ENCODE data around the gene CYP19A1.

CYP19A1 gene

GRCh38 chr15:51172193-51172592, 166.2 kb downstream of the CYP19A1 start:
- DNase-seq = no peak

DNA sequence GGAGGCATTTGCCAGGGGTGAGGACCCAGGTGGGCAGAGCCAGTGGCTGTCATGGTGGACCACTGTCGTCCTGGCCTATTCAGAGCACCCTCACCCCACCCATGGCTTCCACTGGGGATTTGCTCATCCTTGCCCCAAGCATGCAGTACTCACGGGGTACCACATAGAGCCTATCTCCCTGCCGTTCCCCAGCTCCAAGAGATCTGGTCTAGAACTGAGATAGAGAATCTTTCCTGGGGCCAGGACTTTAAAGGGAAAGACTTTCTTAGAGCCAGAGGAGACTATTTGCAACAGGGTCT, 166.8 kb downstream of the CYP19A1 start:
- no peak for DNase-seq

DNA sequence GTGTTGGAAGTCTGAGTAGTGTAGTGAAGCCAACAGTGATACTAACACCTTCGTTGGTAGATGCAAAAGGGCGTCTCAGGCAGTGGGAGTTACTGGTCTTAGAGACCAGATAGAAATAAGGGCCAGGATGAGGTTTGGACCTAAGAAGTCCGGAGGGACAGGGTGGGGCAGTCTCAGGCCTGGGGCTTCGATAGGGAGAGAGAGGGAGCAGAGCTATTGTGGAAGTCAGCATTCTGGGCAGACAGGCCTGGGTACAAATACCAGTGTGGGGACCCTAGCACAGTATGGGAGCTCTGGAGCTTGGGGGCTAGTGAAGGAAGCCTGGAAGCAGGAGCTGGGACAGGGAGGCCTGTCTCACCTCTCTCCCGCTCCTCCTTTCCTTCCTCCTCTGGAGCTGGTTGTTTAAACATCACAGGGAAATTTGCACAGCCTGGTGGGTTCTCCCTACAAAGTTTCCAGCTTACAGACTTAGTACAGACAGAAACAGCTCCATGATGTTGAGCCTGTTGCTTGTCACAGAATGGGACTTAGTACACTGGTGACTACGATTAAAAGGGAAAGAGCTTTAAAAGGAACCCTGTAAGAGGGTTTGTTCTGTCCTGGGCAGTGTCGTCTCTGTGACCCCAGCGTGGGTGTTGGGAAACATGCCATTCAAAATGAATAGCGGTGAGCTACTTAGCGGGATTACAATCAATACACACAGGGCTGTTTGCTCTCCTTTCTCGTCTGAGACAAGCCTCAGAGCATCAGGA, 167.3 kb downstream of the CYP19A1 start:
- no peak for DNase-seq

DNA sequence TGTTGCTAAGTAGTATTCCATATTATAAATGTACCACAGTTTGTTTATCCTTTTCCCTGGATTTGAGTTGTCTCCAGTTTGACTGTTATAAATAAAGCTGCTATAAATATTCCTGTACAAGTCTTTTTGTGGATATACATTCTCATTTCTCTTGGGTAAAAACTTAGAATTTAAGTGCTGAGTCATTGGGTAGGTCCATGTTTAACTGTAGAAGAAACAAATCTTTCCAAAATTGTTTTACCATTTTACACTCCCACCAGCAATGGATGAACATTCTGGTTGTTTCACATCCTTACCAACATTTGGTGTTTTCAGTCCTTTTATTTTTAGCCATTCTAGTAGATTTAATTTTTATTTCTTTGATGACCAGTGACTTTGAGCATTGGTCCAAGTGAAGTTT, 169.7 kb downstream of the CYP19A1 start:
- DNase-seq = no peak

DNA sequence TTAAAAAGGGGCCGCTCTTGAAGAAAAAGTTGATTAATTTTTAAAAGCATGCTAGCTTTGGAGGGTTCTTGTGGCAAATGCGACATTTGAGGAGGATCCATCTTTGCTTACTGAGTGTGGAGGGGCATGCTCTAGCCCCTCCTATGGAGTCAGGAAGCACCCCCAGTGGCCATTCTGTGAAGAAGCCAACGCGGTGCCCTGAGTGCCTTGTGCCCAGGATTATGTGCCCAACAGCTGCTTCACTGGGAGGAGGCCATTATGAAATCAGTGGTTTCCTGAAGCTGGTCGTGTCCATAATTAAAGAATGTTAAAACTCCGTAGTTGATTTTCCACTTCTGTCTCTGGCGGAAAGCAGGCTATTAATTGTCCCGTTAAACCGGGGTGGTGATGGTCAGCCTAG, 174.6 kb downstream of the CYP19A1 start:
- DNase-seq = no peak

DNA sequence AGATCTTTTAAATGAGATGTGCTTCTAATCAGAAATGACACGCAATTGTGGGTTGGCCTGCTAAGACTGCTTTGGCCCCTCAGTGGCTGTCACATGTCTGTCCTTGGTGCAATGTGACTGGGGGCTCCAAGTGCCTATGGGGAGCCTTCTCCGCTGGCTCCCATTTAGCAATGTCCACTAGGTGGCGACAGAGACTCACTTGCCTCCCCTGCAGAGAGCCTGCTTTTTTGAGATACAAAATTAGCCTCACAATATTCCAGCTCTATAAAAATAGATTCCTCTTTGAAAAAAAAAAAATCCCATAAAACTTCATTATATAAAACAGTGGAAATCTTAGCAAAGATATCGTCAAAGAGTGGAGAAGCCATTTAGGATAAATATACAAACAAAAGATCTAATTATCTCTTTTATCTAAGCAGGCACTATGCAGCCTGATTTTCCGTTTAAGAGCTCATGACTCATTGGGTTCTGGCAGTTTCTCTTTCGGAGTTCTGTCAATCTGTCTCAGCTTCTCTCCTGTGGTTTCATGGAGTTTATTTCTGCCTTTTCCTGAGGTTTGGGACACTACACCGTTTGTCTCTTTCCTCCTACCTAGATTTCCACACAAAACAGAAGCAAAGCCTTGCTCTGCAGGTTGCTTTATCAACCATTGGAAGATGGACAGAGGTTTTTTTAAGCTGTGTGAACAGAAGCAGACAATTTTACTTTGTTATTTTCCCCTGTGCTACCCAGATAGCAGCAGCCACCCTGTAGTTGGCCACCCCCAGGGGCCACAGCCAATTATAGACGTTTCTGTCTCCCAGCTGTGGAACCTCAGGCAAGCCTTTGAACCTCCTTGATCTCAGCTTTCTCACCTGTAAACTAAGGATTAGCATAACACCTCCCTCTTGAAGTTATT, 175.3 kb downstream of the CYP19A1 start:
- DNase-seq = no peak

DNA sequence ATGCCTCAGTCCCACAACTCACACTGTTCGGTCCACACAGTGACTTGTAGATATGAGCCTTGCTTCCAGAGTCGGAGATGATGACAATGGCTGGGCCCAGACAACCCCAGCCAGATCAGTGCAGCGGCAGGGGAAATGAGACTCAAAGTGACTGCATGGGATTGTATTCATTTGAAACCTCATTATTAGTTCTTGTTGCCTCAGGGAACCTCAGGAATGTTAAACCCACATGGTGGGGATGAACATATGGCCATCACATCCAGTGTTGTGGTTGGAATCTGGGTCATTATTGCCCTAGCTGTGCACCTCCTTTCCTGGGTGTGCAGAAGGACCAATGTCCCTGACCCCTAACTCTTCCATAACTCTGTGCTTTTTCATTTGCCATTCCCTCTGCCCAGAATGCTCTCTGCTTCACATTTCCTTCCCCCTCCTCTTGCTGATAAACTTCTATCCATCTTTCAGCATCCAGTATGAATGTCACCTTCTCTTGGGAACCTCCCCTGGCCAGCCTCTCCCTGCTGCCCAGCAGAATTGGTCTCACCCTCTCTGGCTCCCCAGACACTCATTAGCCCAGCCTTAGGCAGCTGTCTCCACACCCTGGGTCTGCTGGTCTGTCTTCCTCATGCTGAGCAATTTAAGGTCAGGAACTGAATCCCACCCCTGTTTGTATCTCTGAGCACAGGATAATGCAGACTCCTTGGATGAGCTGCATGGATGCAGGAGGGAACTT, 176.7 kb downstream of the CYP19A1 start:
- DNase-seq = no peak

GRCh38 chr15:51160484-51160883, 177.9 kb downstream of the CYP19A1 start:
- DNase-seq = no peak

Measured in activated gamma-delta T cell (primary cell).